Measurements from ENCODE around the gene MBNL3.

- TF ChIP-seq POLR2A (IDR thresholded peaks at IDR 0.05; ENCODE audit: low read length) (no peak), GATA1 (IDR thresholded peaks at IDR 0.05; ENCODE audit: low read depth, low read length) (no peak)
These were observed 94.2 kb downstream of the MBNL3 start for GRCh38 chrX:132394591-132394990.
